Measurements from ENCODE around the gene HRH2.
"Not testable (repeated sequence)": the region's sequence is repeated elsewhere in the genome, so short reads cannot be mapped to it uniquely, and the experiment has no call there.

Gene HRH2

GRCh38 chr5:175715627-175716522 is 58.0 kb downstream of the HRH2 start:
- no peak for DNase-seq

- no peak for DNase-seq
These were observed 60.0 kb downstream of the HRH2 start for GRCh38 chr5:175717837-175718236.

GRCh38 chr5:175718401-175719108 is 60.7 kb downstream of the HRH2 start:
- peak; percentile 73 to 76 for DNase-seq

- DNase-seq = not testable (repeated sequence)
These were observed 61.2 kb downstream of the HRH2 start for GRCh38 chr5:175719109-175719432.

- DNase-seq = peak; percentile 35 to 38
These were observed 66.7 kb downstream of the HRH2 start for GRCh38 chr5:175724314-175725275.

- no peak for DNase-seq
These were observed 70.4 kb downstream of the HRH2 start for GRCh38 chr5:175728316-175728715.

GRCh38 chr5:175728885-175729828 is 71.3 kb downstream of the HRH2 start:
- DNase-seq = no peak

- DNase-seq = peak; percentile 86 to 90
These were observed 72.0 kb downstream of the HRH2 start for GRCh38 chr5:175729829-175730277.

GRCh38 chr5:175731172-175731571 is 73.3 kb downstream of the HRH2 start:
- no peak for DNase-seq

GRCh38 chr5:175731756-175732465 is 74.0 kb downstream of the HRH2 start:
- no peak for DNase-seq

GRCh38 chr5:175733017-175733416 is 75.1 kb downstream of the HRH2 start:
- no peak for DNase-seq

GRCh38 chr5:175734016-175734415 is 76.1 kb downstream of the HRH2 start:
- no peak for DNase-seq

- no peak for DNase-seq
These were observed 76.6 kb downstream of the HRH2 start for GRCh38 chr5:175734501-175734900.

GRCh38 chr5:175735701-175736100 is 77.8 kb downstream of the HRH2 start:
- no peak for DNase-seq

- no peak for DNase-seq
These were observed 78.8 kb downstream of the HRH2 start for GRCh38 chr5:175736652-175737051.

GRCh38 chr5:175737481-175737880 is 79.6 kb downstream of the HRH2 start:
- DNase-seq = no peak

- DNase-seq = no peak
These were observed 80.3 kb downstream of the HRH2 start for GRCh38 chr5:175738126-175738525.

- DNase-seq = no peak
These were observed 80.8 kb downstream of the HRH2 start for GRCh38 chr5:175738602-175739133.

- DNase-seq = no peak
These were observed 82.1 kb downstream of the HRH2 start for GRCh38 chr5:175740014-175740413.

- peak; percentile 34 to 53 for DNase-seq
These were observed 83.7 kb downstream of the HRH2 start for GRCh38 chr5:175741556-175741955.
